K562 (cell line): Measurements from ENCODE around the gene SHANK1. TPM values are rescaled to one million over a fixed set of nuclear protein-coding genes. Genes with fewer than 3 reads are reported as not detected.

Source experiments
- ARID2 ChIP-seq: fragments of 450-650 bp; IDR thresholded peaks from 2 replicates; pipeline ENCODE4 v1.6.1; 2017; ENCODE audit warnings: antibody characterized with exemption, mild to moderate bottlenecking
- CXXC5 ChIP-seq: fragments of 250-450 bp; sonication (Bioruptor Pico); IDR thresholded peaks from 2 replicates; pipeline ENCODE4 v1.8.0; 2022; ENCODE audit warnings: inconsistent platforms, mild to moderate bottlenecking, moderate library complexity
- ERF ChIP-seq: fragments of 450-650 bp; formaldehyde crosslinking; IDR thresholded peaks from 2 replicates; pipeline ENCODE4 v1.4.0; 2020; ENCODE audit warnings: mild to moderate bottlenecking, mixed read lengths
- HIVEP1 ChIP-seq: fragments of 250-450 bp; sonication (Bioruptor Pico); IDR thresholded peaks from 2 replicates; pipeline ENCODE4 v1.4.0; 2020; ENCODE audit warnings: mild to moderate bottlenecking
- HSF4 ChIP-seq: fragments of 250-450 bp; sonication (Bioruptor Pico); IDR thresholded peaks from 2 replicates; pipeline ENCODE4 v2.1.2; 2022; ENCODE audit warnings: mild to moderate bottlenecking, moderate library complexity, borderline replicate concordance
- MTF1 ChIP-seq: fragments of 250-450 bp; sonication (Bioruptor Pico); IDR thresholded peaks from 2 replicates; pipeline ENCODE4 v1.9.0; 2021; ENCODE audit warnings: moderate library complexity, mild to moderate bottlenecking, inconsistent platforms, borderline replicate concordance
- NFE2L1 ChIP-seq: fragments of 450-650 bp; IDR thresholded peaks from 2 replicates; pipeline ENCODE4 v1.6.1; 2016; ENCODE audit warnings: missing genetic modification characterization, low read depth, mild to moderate bottlenecking, missing compliant biosample characterization, moderate library complexity, borderline replicate concordance
- NFRKB ChIP-seq: fragments of 450-650 bp; IDR thresholded peaks from 2 replicates; pipeline ENCODE4 v1.6.1; 2016; ENCODE audit warnings: low read depth
- PHF8 ChIP-seq: fragments of 200-600 bp; sonication (generic); IDR thresholded peaks from 2 replicates; pipeline ENCODE4 v1.6.1; 2012; ENCODE audit warnings: mixed run types, mild to moderate bottlenecking, inconsistent platforms, low read length, moderate library complexity, borderline replicate concordance
- POLR2A ChIP-seq: fragments of 450-650 bp; conservative IDR thresholded peaks from 2 replicates; pipeline ENCODE4 v1.6.1; 2016
- POLR2G ChIP-seq: fragments of 200-400 bp; formaldehyde crosslinking; IDR thresholded peaks from 2 replicates; pipeline ENCODE4 v1.6.1; 2017; ENCODE audit warnings: low read depth, mild to moderate bottlenecking, antibody characterized with exemption, low read length, moderate library complexity
- SP2 ChIP-seq: IDR thresholded peaks from 2 replicates; pipeline ENCODE4 v1.6.1; 2011; ENCODE audit warnings: mild to moderate bottlenecking, low read depth, low read length, moderate library complexity; ENCODE audit not compliant: poor library complexity, severe bottlenecking; ENCODE audit errors: extremely low read depth
- VEZF1 ChIP-seq: fragments of 200-800 bp; sonication (Bioruptor generic); IDR thresholded peaks from 2 replicates; pipeline ENCODE4 v1.6.1; 2017; ENCODE audit warnings: missing genetic modification characterization, missing compliant biosample characterization
- ZNF124 ChIP-seq: sonication (generic); formaldehyde crosslinking; IDR thresholded peaks from 2 replicates; pipeline ENCODE4 v1.8.1; 2022; ENCODE audit warnings: missing genetic modification reagents
- ZNF146 ChIP-seq: IDR thresholded peaks from one replicate; pipeline ENCODE4 v1.6.1; 2018; ENCODE audit warnings: missing compliant biosample characterization; ENCODE audit not compliant: unreplicated experiment
- ZNF239 ChIP-seq: fragments of 250-450 bp; sonication (Bioruptor Pico); IDR thresholded peaks from 2 replicates; pipeline ENCODE4 v1.4.0; 2020; ENCODE audit warnings: mild to moderate bottlenecking
- ZNF445 ChIP-seq: fragments of 250-450 bp; sonication (Bioruptor Pico); IDR thresholded peaks from 2 replicates; pipeline ENCODE4 v1.4.0; 2020; ENCODE audit warnings: low read depth, mild to moderate bottlenecking, moderate library complexity
- ZNF561 ChIP-seq: fragments of 450-650 bp; formaldehyde crosslinking; conservative IDR thresholded peaks from 2 replicates; pipeline ENCODE4 v1.4.0; 2020; ENCODE audit warnings: mild to moderate bottlenecking, moderate library complexity
- ZNF609 ChIP-seq: sonication (generic); formaldehyde crosslinking; IDR thresholded peaks from 2 replicates; pipeline ENCODE4 v1.8.1; 2023; ENCODE audit warnings: missing genetic modification reagents, mild to moderate bottlenecking, borderline replicate concordance
- ZNF696 ChIP-seq: fragments of 250-450 bp; sonication (Bioruptor Pico); conservative IDR thresholded peaks from 2 replicates; pipeline ENCODE4 v1.4.0; 2020; ENCODE audit warnings: mild to moderate bottlenecking, moderate library complexity
- ZNF830 ChIP-seq: fragments of 250-450 bp; sonication (Bioruptor Pico); IDR thresholded peaks from 2 replicates; pipeline ENCODE4 v1.5.0; 2021; ENCODE audit warnings: mild to moderate bottlenecking
- polyA plus RNA-seq, 8 experiments: library from polyadenylated mRNA; depleted of rRNA in 4 of 8; stranded (reverse) in 5 of 8; unstranded in 3 of 8; fragments of >200 nt; fragmentation: Nextera tagmentation in 2 of 8; fragmentation: Illumina TruSeq in 1 of 8; extraction: Ambion mirVana in 2 of 8; extraction: Trizol in 1 of 8; gene quantifications; 2 replicates each; pipeline versions ENCODE4 v1.2.1 to v1.2.3, GENCODE V29; 2011 to 2014; ENCODE audit warnings: inconsistent platforms in 1 of 8, missing spikeins in 1 of 8
- total RNA-seq, 7 experiments: library from RNA; depleted of rRNA in 6 of 7; stranded (reverse); fragments of >200 nt in 6 of 7; fragmentation: Illumina TruSeq in 2 of 7; extraction: Trizol in 2 of 7; gene quantifications; 2 replicates each; pipeline versions ENCODE4 v1.2.1 to v1.2.3, GENCODE V29; 2011 to 2021; ENCODE audit warnings: low replicate concordance in 1 of 7
- TF ChIP-seq, protein P1 (sequence below): fragments of 250-450 bp; sonication (Bioruptor Pico); IDR thresholded peaks from 2 replicates; pipeline ENCODE4 v1.8.0; 2022; ENCODE audit warnings: inconsistent platforms, mild to moderate bottlenecking, moderate library complexity, borderline replicate concordance

SHANK1 gene
- total and polyA plus RNA-seq, 9 of the 15 experiments (the other 6 are each of a cell fraction or from before 2014, with no cell fraction given): 0.33 to 1.3 (median 0.55) TPM; not detected in 2

GRCh38 chr19:50724522-50725217, 5.1 kb upstream of the SHANK1 start (continued):
- no peak for TF ChIP-seq ZNF561 (CRISPR knock-in tag)
- TF ChIP-seq ZNF445 (CRISPR knock-in tag): no peak
- TF ChIP-seq ZNF696 (CRISPR knock-in tag): no peak
- TF ChIP-seq PHF8: peak; percentile 69; the same call in 1 of the 2 replicates
- no peak for TF ChIP-seq ZNF239 (CRISPR knock-in tag)
- no peak for TF ChIP-seq ZNF830
- no peak for TF ChIP-seq HIVEP1
- no peak for TF ChIP-seq MTF1 (CRISPR knock-in tag)
- TF ChIP-seq POLR2A: peak; percentile 86
- TF ChIP-seq, protein P1, sequence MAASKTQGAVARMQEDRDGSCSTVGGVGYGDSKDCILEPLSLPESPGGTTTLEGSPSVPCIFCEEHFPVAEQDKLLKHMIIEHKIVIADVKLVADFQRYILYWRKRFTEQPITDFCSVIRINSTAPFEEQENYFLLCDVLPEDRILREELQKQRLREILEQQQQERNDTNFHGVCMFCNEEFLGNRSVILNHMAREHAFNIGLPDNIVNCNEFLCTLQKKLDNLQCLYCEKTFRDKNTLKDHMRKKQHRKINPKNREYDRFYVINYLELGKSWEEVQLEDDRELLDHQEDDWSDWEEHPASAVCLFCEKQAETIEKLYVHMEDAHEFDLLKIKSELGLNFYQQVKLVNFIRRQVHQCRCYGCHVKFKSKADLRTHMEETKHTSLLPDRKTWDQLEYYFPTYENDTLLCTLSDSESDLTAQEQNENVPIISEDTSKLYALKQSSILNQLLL: no peak
- TF ChIP-seq SP2: no peak
- TF ChIP-seq ZNF146 (CRISPR knock-in tag): no peak
- peak; percentile 54; the same call in 1 of the 2 replicates for TF ChIP-seq ARID2
- TF ChIP-seq HSF4 (CRISPR knock-in tag): no peak
- TF ChIP-seq ZNF609 (CRISPR knock-in tag): peak; percentile 66; the same call in 1 of the 2 replicates
- no peak; the same call in none of the 2 replicates for TF ChIP-seq CXXC5
- no peak for TF ChIP-seq NFE2L1 (tag)
- 0 out of 2 replicates have a peak, but pooled peaks have one; percentile 35 for TF ChIP-seq ZNF124 (CRISPR knock-in tag)
- peak; percentile 94 for TF ChIP-seq POLR2G
- peak; percentile 92 for TF ChIP-seq VEZF1 (CRISPR knock-in tag)
- TF ChIP-seq ERF (CRISPR knock-in tag): peak; percentile 83; the same call in 1 of the 2 replicates
- TF ChIP-seq NFRKB: no peak
